ENCODE measurements around the gene PTEN. TPM values are rescaled to one million over a fixed set of nuclear protein-coding genes. Genes with fewer than 3 reads are reported as not detected.
A peak's percentile ranks its signal among the peaks of the same experiment; 100 is the strongest.
"Not testable (repeated sequence)": the region's sequence is repeated elsewhere in the genome, so short reads cannot be mapped to it uniquely, and the experiment has no call there.

The PTEN gene
- total and polyA plus RNA-seq, 4 donors: 26.8 to 165 (median 77.0) TPM

DNA sequence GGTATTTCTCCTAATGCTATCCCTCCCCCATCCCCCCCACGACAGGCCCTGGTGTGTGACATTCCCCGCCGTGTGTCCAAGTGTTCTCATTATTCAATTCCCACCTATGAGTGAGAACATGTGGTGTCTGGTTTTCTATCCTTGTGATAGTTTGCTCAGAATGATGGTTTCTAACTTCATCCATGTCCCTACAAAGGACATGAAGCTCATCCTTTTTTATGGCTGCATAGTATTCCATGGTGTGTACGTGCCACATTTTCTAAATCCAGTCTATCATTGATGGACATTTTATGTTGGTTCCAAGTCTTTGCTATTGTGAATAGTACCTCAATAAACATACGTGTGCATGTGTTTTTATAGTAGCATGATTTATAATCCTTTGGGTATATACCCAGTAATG lies 8.2 kb upstream of the PTEN start:
- DNase-seq; H3K9me3 ChIP-seq (ENCODE audit: control insufficient read depth, low read length); H3K27me3 ChIP-seq (ENCODE audit: control insufficient read depth in 1 of 2, insufficient read depth in 2 of 2, low read length in 1 of 2); H3K4me3 ChIP-seq (ENCODE audit: low read length in 2 of 2); intact Hi-C loops (cut with DNase I); H3K36me3 ChIP-seq (ENCODE audit: control insufficient read depth in 1 of 2, insufficient read depth in 2 of 2, low read length in 1 of 2); H3K27ac ChIP-seq (ENCODE audit: low read depth in 1 of 2, low read length in 2 of 2); ATAC-seq (ENCODE audit: low FRiP score); H3K4me1 ChIP-seq (ENCODE audit: control insufficient read depth in 1 of 2, insufficient read depth in 2 of 2, low read length in 2 of 2): not testable (repeated sequence)
- 90 to 92% methylated on average over 5 of the region's 5 CpGs for WGBS, 2 donors

DNA sequence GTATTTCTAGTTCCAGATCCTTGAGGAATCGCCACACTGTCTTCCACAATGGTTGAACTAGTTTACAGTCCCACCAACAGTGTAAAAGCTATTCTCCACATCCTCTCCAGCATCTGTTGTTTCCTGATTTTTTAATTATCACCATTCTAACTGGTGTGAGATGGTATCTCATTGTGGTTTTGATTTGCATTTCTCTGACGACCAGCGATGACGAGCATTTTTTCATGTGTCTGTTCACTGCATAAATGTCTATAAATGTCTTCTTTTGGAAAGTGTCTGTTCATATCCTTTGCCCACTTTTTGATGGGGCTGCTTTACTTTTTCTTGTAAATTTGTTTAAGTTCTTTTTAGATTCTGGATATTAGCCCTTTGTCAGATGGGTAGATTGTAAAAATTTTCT lies 7.8 kb upstream of the PTEN start:
- H3K36me3 ChIP-seq (ENCODE audit: control insufficient read depth in 1 of 2, insufficient read depth in 2 of 2, low read length in 1 of 2); H3K4me3 ChIP-seq (ENCODE audit: low read length in 2 of 2); ATAC-seq (ENCODE audit: low FRiP score); DNase-seq; H3K4me1 ChIP-seq (ENCODE audit: control insufficient read depth in 1 of 2, insufficient read depth in 2 of 2, low read length in 2 of 2); H3K27me3 ChIP-seq (ENCODE audit: control insufficient read depth in 1 of 2, insufficient read depth in 2 of 2, low read length in 1 of 2); H3K27ac ChIP-seq (ENCODE audit: low read depth in 1 of 2, low read length in 2 of 2); H3K9me3 ChIP-seq (ENCODE audit: control insufficient read depth, low read length); intact Hi-C loops (cut with DNase I): not testable (repeated sequence)
- 91 to 99% methylated on average over 4 of the region's 4 CpGs for WGBS, 2 donors

DNA sequence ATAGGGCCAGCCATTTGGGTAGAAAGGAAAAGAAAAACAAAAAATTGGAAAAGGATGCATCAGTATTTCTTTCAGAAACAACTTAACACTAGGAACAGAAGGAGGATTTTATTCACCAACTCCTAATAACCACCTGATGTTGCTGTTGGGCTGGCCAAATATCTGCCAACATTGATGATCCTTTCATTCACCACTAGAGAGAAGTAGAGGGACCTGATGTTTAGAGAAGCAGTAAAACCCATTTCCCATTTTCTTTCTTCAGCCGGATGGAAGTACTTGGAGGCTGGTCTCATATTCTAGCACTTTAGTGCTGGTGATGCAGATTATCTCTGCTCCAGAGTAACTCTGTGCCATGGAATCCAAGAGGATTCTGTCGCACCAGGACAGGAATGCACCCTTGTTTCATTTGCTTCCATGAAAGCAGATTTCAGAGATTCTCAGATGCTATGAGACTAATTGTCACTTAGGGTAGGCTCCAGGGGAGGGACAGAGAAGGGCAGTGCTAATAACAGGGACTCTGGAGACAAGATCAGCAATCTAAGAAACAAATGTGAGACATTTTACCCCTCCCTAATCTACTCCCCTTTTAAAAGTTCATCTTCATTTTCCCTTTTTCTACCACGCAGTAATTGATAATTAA lies 3.1 kb upstream of the PTEN start:
- ATAC-seq (ENCODE audit: low FRiP score) (no peak), DNase-seq (no peak)
- intact Hi-C loops (cut with DNase I): loop anchor here (2.0 to 10.0 kb wide), 7 partner anchors 65 to 529 kb away; no protein-coding TSS in a partner anchor
- Histone ChIP-seq H3K4me3 (ENCODE audit: low read length in 2 of 2) (no peak overlapping the region), H3K9me3 (ENCODE audit: control insufficient read depth, low read length) (no peaks in the 10 kb centered on the region), H3K36me3 (ENCODE audit: control insufficient read depth in 1 of 2, insufficient read depth in 2 of 2, low read length in 1 of 2) (no peaks in the 10 kb centered on the region), H3K27me3 (ENCODE audit: control insufficient read depth in 1 of 2, insufficient read depth in 2 of 2, low read length in 1 of 2) (no peaks in the 10 kb centered on the region), H3K4me1 (ENCODE audit: control insufficient read depth in 1 of 2, insufficient read depth in 2 of 2, low read length in 2 of 2) (no peaks in the 10 kb centered on the region), H3K27ac (ENCODE audit: low read depth in 1 of 2, low read length in 2 of 2) (peak overlapping the region in 1 of 2 donors; percentile 3)
- 49 to 54% methylated on average over 3 of the region's 3 CpGs for WGBS, 2 donors

DNA sequence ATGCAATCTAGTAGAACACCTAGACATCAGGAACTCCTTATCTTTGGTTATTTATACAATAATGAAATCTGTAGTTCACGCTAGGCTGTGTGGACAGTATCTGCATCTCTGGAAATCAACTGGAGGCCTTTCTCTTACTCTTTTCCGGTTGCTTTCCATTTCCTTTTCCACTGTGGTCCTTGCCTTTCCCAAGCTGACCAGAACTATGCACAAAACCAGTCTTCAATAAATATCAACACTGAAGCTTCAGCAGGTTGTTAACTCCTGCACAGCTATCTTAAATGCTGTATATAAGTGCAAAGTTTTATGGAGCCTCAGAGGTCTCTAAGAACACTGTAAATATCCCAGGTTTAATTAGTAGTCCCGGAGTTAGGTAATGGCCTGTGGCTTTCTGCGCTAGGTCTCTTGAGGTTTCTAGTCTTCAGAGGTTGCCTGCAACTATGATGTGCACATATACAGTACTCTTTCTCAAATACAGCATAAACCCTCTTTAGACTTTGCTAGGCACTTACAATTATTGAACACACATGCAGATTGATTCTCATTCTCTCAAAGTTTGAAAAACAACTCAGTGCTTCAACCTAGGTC lies 2.5 kb upstream of the PTEN start:
- no peaks in the 10 kb centered on the region for H3K27me3 ChIP-seq (ENCODE audit: control insufficient read depth in 1 of 2, insufficient read depth in 2 of 2, low read length in 1 of 2)
- H3K4me3 ChIP-seq (ENCODE audit: low read length in 2 of 2): no peak overlapping the region
- H3K27ac ChIP-seq (ENCODE audit: low read depth in 1 of 2, low read length in 2 of 2): peak overlapping the region in 1 of 2 donors; percentile 3
- intact Hi-C loops (cut with DNase I): loop anchor here (2.0 to 10.0 kb wide), 7 partner anchors 64 to 528 kb away; no protein-coding TSS in a partner anchor
- H3K4me1 ChIP-seq (ENCODE audit: control insufficient read depth in 1 of 2, insufficient read depth in 2 of 2, low read length in 2 of 2): no peaks in the 10 kb centered on the region
- no peaks in the 10 kb centered on the region for H3K36me3 ChIP-seq (ENCODE audit: control insufficient read depth in 1 of 2, insufficient read depth in 2 of 2, low read length in 1 of 2)
- ATAC-seq (ENCODE audit: low FRiP score): no peak
- WGBS, 2 donors: 81 to 87% methylated on average over 4 of the region's 4 CpGs
- DNase-seq: no peak
- no peaks in the 10 kb centered on the region for H3K9me3 ChIP-seq (ENCODE audit: control insufficient read depth, low read length)

DNA sequence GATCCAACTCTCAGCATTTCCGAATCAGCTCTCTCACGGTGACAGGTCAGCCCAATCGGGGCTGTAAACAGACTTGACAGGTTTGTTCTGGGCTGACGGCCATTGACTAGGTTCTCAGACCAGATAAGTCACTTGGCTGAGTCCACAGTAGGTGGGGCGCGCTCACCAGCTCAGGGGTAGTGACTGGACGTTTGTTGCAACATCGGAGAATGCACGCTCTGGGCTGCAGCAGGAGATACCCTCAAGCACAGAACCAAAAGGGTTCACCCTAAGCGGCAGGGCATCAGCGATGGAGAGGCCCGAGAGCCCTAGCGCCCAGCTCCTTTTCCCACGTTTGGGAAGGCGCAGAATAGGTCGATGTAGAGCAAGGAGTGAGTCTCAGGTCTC lies 1.9 kb upstream of the PTEN start:
- H3K4me1 ChIP-seq (ENCODE audit: control insufficient read depth in 1 of 2, insufficient read depth in 2 of 2, low read length in 2 of 2): no peaks in the 10 kb centered on the region
- H3K9me3 ChIP-seq (ENCODE audit: control insufficient read depth, low read length): no peaks in the 10 kb centered on the region
- H3K27me3 ChIP-seq (ENCODE audit: control insufficient read depth in 1 of 2, insufficient read depth in 2 of 2, low read length in 1 of 2): no peaks in the 10 kb centered on the region
- H3K27ac ChIP-seq (ENCODE audit: low read depth in 1 of 2, low read length in 2 of 2): peak overlapping the region; percentile 8 to 91
- ATAC-seq (ENCODE audit: low FRiP score) (peak; percentile 42), DNase-seq (peak; percentile 86 to 89)
- H3K36me3 ChIP-seq (ENCODE audit: control insufficient read depth in 1 of 2, insufficient read depth in 2 of 2, low read length in 1 of 2): no peaks in the 10 kb centered on the region
- intact Hi-C loops (cut with DNase I): loop anchor here (2.0 to 10.0 kb wide), 7 partner anchors 63 to 527 kb away; no protein-coding TSS in a partner anchor
- 1 to 3% methylated on average over 16 of the region's 16 CpGs for WGBS, 2 donors
- peak overlapping the region; percentile 29 to 66 for H3K4me3 ChIP-seq (ENCODE audit: low read length in 2 of 2)

DNA sequence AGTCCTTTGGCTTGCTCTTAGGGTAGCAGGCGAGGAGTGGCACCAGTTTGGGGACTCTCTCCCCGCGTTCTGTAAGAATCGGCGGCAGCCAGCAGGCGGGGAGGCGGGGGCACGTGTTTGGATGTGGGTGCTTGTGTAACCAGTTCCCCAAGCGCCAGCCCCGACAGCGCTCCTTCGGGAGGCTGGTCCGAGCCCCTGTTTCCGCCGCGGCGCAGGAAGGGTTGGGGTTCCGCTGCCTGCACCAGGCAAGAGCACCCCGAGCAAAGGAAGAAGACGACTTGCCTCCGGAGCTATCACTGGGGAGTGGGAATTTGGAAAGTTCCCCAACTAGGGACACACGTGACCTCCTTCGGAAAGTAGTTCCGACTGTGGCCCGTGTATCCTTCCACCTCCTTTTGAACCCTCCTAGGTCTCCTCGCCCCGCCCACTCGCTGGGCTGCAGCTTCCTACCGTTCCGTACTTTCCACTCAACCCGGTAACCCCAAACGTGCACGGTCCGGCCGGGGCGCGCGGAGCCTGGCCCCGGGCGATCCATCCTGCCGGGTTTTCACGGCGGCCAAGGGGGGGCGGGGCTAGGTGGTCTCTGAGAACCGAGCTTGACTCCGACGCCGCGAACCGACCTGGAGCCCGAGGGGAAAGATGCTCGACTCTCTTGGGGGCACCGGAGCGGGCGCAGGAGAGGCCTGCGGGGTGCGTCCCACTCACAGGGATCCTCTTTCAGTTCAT lies 1.3 kb upstream of the PTEN start:
- DNase-seq (peak; percentile 98), ATAC-seq (ENCODE audit: low FRiP score) (peak; percentile 95)
- H3K27me3 ChIP-seq (ENCODE audit: control insufficient read depth in 1 of 2, insufficient read depth in 2 of 2, low read length in 1 of 2): no peaks in the 10 kb centered on the region
- peak overlapping the region; percentile 94 to 99 for H3K4me3 ChIP-seq (ENCODE audit: low read length in 2 of 2)
- intact Hi-C loops (cut with DNase I): loop anchor here (2.0 to 10.0 kb wide), 8 partner anchors 63 to 527 kb away; no protein-coding TSS in a partner anchor
- H3K9me3 ChIP-seq (ENCODE audit: control insufficient read depth, low read length): no peaks in the 10 kb centered on the region
- no peaks in the 10 kb centered on the region for H3K36me3 ChIP-seq (ENCODE audit: control insufficient read depth in 1 of 2, insufficient read depth in 2 of 2, low read length in 1 of 2)
- no peaks in the 10 kb centered on the region for H3K4me1 ChIP-seq (ENCODE audit: control insufficient read depth in 1 of 2, insufficient read depth in 2 of 2, low read length in 2 of 2)
- WGBS, 2 donors: 0% methylated on average over 57 of the region's 57 CpGs
- H3K27ac ChIP-seq (ENCODE audit: low read depth in 1 of 2, low read length in 2 of 2): peak overlapping the region; percentile 8 to 91

DNA sequence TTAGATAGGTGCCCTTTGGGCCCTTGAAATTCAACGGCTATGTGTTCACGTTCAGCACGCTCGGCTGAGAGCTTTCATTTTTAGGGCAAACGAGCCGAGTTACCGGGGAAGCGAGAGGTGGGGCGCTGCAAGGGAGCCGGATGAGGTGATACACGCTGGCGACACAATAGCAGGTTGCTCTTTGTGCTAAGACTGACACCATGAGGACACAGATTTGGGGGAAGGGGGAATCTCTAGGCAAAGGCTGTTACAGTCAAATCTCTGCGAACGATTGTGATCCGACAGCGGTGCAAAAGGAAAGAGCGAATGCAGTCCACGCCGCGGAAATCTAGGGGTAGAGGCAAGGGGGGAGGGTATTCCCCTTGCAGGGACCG lies 759 bp upstream of the PTEN start:
- H3K27ac ChIP-seq (ENCODE audit: low read depth in 1 of 2, low read length in 2 of 2): peak overlapping the region in 1 of 2 donors; percentile 56
- H3K36me3 ChIP-seq (ENCODE audit: control insufficient read depth in 1 of 2, insufficient read depth in 2 of 2, low read length in 1 of 2): no peaks in the 10 kb centered on the region
- no peaks in the 10 kb centered on the region for H3K4me1 ChIP-seq (ENCODE audit: control insufficient read depth in 1 of 2, insufficient read depth in 2 of 2, low read length in 2 of 2)
- intact Hi-C loops (cut with DNase I): loop anchor here (2.0 to 10.0 kb wide), 7 partner anchors 62 to 402 kb away; no protein-coding TSS in a partner anchor
- no peaks in the 10 kb centered on the region for H3K27me3 ChIP-seq (ENCODE audit: control insufficient read depth in 1 of 2, insufficient read depth in 2 of 2, low read length in 1 of 2)
- no peaks in the 10 kb centered on the region for H3K9me3 ChIP-seq (ENCODE audit: control insufficient read depth, low read length)
- WGBS, 2 donors: 0 to 1% methylated on average over 21 of the region's 21 CpGs
- DNase-seq: no peak
- ATAC-seq (ENCODE audit: low FRiP score): peak; percentile 9
- H3K4me3 ChIP-seq (ENCODE audit: low read length in 2 of 2): peak overlapping the region; percentile 94 to 99

DNA sequence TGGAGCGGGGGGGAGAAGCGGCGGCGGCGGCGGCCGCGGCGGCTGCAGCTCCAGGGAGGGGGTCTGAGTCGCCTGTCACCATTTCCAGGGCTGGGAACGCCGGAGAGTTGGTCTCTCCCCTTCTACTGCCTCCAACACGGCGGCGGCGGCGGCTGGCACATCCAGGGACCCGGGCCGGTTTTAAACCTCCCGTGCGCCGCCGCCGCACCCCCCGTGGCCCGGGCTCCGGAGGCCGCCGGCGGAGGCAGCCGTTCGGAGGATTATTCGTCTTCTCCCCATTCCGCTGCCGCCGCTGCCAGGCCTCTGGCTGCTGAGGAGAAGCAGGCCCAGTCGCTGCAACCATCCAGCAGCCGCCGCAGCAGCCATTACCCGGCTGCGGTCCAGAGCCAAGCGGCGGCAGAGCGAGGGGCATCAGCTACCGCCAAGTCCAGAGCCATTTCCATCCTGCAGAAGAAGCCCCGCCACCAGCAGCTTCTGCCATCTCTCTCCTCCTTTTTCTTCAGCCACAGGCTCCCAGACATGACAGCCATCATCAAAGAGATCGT lies 598 bp downstream of the PTEN start:
- ATAC-seq (ENCODE audit: low FRiP score); H3K4me1 ChIP-seq (ENCODE audit: control insufficient read depth in 1 of 2, insufficient read depth in 2 of 2, low read length in 2 of 2); H3K36me3 ChIP-seq (ENCODE audit: control insufficient read depth in 1 of 2, insufficient read depth in 2 of 2, low read length in 1 of 2); H3K27me3 ChIP-seq (ENCODE audit: control insufficient read depth in 1 of 2, insufficient read depth in 2 of 2, low read length in 1 of 2); H3K9me3 ChIP-seq (ENCODE audit: control insufficient read depth, low read length): not testable (repeated sequence)
- Histone ChIP-seq H3K4me3 (ENCODE audit: low read length in 2 of 2) (peak overlapping the region; percentile 94 to 99), H3K27ac (ENCODE audit: low read depth in 1 of 2, low read length in 2 of 2) (peak overlapping the region; percentile 83 to 96)
- DNase-seq: peak; percentile 60 to 78
- WGBS, 2 donors: 1% methylated on average over 30 to 47 of the region's 47 CpGs
- intact Hi-C loops (cut with DNase I): loop anchor here (2.0 to 10.0 kb wide), 7 partner anchors 61 to 401 kb away; no protein-coding TSS in a partner anchor
